K562 (cell line): Measurements from ENCODE around the gene ACER1. TPM values are rescaled to one million over a fixed set of nuclear protein-coding genes. Genes with fewer than 3 reads are reported as not detected.

ENCODE experiments used
- ASH1L ChIP-seq: fragments of 450-650 bp; IDR thresholded peaks from 2 replicates; pipeline ENCODE4 v1.6.1; 2018; ENCODE audit warnings: borderline replicate concordance, mild to moderate bottlenecking, low read depth; ENCODE audit not compliant: partially characterized antibody
- BDP1 ChIP-seq: IDR thresholded peaks from 3 replicates; pipeline ENCODE4 v1.6.1; 2011; ENCODE audit not compliant: insufficient read length, insufficient read depth
- CBX1 ChIP-seq: sonication (generic); IDR thresholded peaks from 2 replicates; pipeline ENCODE4 v1.6.1; 2016; ENCODE audit warnings: antibody characterized with exemption, low read depth, mild to moderate bottlenecking
- ERF ChIP-seq: fragments of 450-650 bp; formaldehyde crosslinking; IDR thresholded peaks from 2 replicates; pipeline ENCODE4 v1.4.0; 2020; ENCODE audit warnings: mild to moderate bottlenecking, mixed read lengths
- GATAD2A ChIP-seq: fragments of 450-650 bp; IDR thresholded peaks from 2 replicates; pipeline ENCODE4 v1.6.1; 2017
- HCFC1 ChIP-seq: IDR thresholded peaks from 2 replicates; pipeline ENCODE4 v1.6.1; 2012; ENCODE audit warnings: low read depth, low read length, improper control_type of control experiment
- HDAC1 ChIP-seq, 2 experiments: fragments of 450-650 bp; IDR thresholded peaks; 2 replicates each; pipeline ENCODE4 v1.6.1; 2016 to 2017; ENCODE audit warnings: inconsistent platforms in 1 of 2, mild to moderate bottlenecking in 1 of 2, moderate library complexity in 1 of 2
- JUN ChIP-seq, 2 experiments: sonication (generic) in 1 of 2; formaldehyde crosslinking in 1 of 2; IDR thresholded peaks; 2 replicates each; pipeline versions ENCODE4 v1.6.1 to v1.8.0; 2012 to 2022; ENCODE audit warnings: borderline replicate concordance in 2 of 2, mild to moderate bottlenecking in 2 of 2, improper control_type of control experiment in 1 of 2, low read depth in 1 of 2, low read length in 1 of 2, missing genetic modification reagents in 1 of 2
- L3MBTL2 ChIP-seq: fragments of 450-650 bp; IDR thresholded peaks from 2 replicates; pipeline ENCODE4 v1.6.1; 2016; ENCODE audit warnings: mild to moderate bottlenecking, moderate library complexity
- MEF2D ChIP-seq: conservative IDR thresholded peaks from 2 replicates; pipeline ENCODE4 v1.6.1; 2016; ENCODE audit warnings: low read depth, missing genetic modification characterization, missing compliant biosample characterization
- NFE2L1 ChIP-seq: fragments of 450-650 bp; IDR thresholded peaks from 2 replicates; pipeline ENCODE4 v1.6.1; 2016; ENCODE audit warnings: missing genetic modification characterization, low read depth, mild to moderate bottlenecking, missing compliant biosample characterization, moderate library complexity, borderline replicate concordance
- POLR2A ChIP-seq: fragments of 450-650 bp; conservative IDR thresholded peaks from 2 replicates; pipeline ENCODE4 v1.6.1; 2016
- ZBED1 ChIP-seq: IDR thresholded peaks from 2 replicates; pipeline ENCODE4 v1.6.1; 2014
- ZNF134 ChIP-seq: fragments of 250-450 bp; sonication (Bioruptor Pico); conservative IDR thresholded peaks from 2 replicates; pipeline ENCODE4 v1.4.0; 2020
- ZNF583 ChIP-seq: fragments of 250-450 bp; sonication (Bioruptor Pico); IDR thresholded peaks from 2 replicates; pipeline ENCODE4 v1.4.0; 2020
- ZNF644 ChIP-seq: fragments of 200-800 bp; sonication (Bioruptor generic); IDR thresholded peaks from 2 replicates; pipeline ENCODE4 v1.6.1; 2016; ENCODE audit warnings: low read depth, missing genetic modification characterization, missing compliant biosample characterization
- polyA plus RNA-seq, 8 experiments: library from polyadenylated mRNA; depleted of rRNA in 4 of 8; stranded (reverse) in 5 of 8; unstranded in 3 of 8; fragments of >200 nt; fragmentation: Nextera tagmentation in 2 of 8; fragmentation: Illumina TruSeq in 1 of 8; extraction: Ambion mirVana in 2 of 8; extraction: Trizol in 1 of 8; gene quantifications; 2 replicates each; pipeline versions ENCODE4 v1.2.1 to v1.2.3, GENCODE V29; 2011 to 2014; ENCODE audit warnings: inconsistent platforms in 1 of 8, missing spikeins in 1 of 8
- total RNA-seq, 7 experiments: library from RNA; depleted of rRNA in 6 of 7; stranded (reverse); fragments of >200 nt in 6 of 7; fragmentation: Illumina TruSeq in 2 of 7; extraction: Trizol in 2 of 7; gene quantifications; 2 replicates each; pipeline versions ENCODE4 v1.2.1 to v1.2.3, GENCODE V29; 2011 to 2021; ENCODE audit warnings: low replicate concordance in 1 of 7
- TF ChIP-seq, protein P1 (sequence below): fragments of 200-800 bp; sonication (Bioruptor generic); IDR thresholded peaks from 2 replicates; pipeline ENCODE4 v1.6.1; 2017; ENCODE audit warnings: missing genetic modification characterization, missing compliant biosample characterization
- TF ChIP-seq, protein P2 (sequence below): sonication (generic); formaldehyde crosslinking; IDR thresholded peaks from 2 replicates; pipeline ENCODE4 v1.8.0; 2023; ENCODE audit warnings: mild to moderate bottlenecking, missing genetic modification reagents
- TF ChIP-seq, protein P3 (sequence below): sonication (generic); formaldehyde crosslinking; IDR thresholded peaks from 2 replicates; pipeline ENCODE4 v1.4.0; 2020; ENCODE audit warnings: mild to moderate bottlenecking, missing genetic modification reagents
- TF ChIP-seq, protein P4 (sequence below): fragments of 250-450 bp; sonication (Bioruptor Pico); IDR thresholded peaks from 2 replicates; pipeline ENCODE4 v1.8.0; 2022; ENCODE audit warnings: inconsistent platforms, mild to moderate bottlenecking, moderate library complexity, borderline replicate concordance
- TF ChIP-seq, protein P5 (sequence below): fragments of 450-650 bp; IDR thresholded peaks from 2 replicates; pipeline ENCODE4 v1.6.1; 2016; ENCODE audit warnings: mild to moderate bottlenecking

The ACER1 gene
- total and polyA plus RNA-seq, 9 of the 15 experiments (the other 6 are each of a cell fraction or from before 2014, with no cell fraction given), result not detected

DNA sequence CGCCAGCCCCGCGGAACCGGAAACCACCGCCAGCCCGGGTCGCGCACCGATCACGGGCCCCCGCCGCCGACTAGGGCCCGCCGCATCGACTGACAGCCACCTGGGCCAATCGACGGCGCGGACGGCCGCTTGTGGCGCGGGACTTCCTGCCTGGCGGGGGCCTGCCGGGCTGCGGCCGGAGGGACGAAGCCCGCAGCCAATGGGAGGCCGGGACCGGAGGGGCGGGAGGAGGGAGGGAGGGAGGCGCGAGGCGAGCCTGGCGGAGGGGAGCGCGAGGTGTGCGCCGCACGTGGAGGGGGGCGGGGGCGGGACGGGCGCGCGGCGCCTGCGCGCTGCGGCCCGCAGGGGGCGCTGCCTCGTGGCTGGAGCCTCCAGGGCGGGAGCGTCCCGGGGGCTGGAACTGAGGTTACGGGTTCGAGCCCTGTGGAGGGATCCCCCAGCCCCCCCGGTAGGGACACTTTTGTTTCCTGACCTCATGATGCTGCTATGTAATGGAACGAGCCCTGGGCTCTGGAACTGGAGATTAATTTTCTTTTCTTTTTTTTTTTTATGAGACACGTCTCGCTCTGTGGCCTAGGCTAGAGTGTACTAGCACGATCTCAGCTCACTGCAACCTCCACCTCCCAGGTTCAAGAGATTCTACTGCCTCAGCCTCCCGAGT, 53.4 kb downstream of the ACER1 start, which contains the start of gene MLLT1 (continued):
- TF ChIP-seq, protein P1, sequence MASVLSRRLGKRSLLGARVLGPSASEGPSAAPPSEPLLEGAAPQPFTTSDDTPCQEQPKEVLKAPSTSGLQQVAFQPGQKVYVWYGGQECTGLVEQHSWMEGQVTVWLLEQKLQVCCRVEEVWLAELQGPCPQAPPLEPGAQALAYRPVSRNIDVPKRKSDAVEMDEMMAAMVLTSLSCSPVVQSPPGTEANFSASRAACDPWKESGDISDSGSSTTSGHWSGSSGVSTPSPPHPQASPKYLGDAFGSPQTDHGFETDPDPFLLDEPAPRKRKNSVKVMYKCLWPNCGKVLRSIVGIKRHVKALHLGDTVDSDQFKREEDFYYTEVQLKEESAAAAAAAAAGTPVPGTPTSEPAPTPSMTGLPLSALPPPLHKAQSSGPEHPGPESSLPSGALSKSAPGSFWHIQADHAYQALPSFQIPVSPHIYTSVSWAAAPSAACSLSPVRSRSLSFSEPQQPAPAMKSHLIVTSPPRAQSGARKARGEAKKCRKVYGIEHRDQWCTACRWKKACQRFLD, result no peak
- TF ChIP-seq ZNF134 (CRISPR knock-in tag) (no peak), NFE2L1 (tag) (no peak), ZNF644 (no peak), HCFC1 (peak; percentile 54), ZBED1 (no peak), GATAD2A (no peak), ASH1L (no peak), CBX1 (peak; percentile 96), ERF (CRISPR knock-in tag) (no peak), JUN (IDR thresholded peaks at IDR 0.05; ENCODE audit: borderline replicate concordance, low read depth, low read length) (peak; percentile 55; the same call in 1 of the 2 replicates), JUN (CRISPR knock-in tag; IDR thresholded peaks at IDR 0.05; ENCODE audit: borderline replicate concordance) (no peak), ZNF583 (CRISPR knock-in tag) (no peak), L3MBTL2 (peak; percentile 95), MEF2D (tag) (no peak), POLR2A (no peak), BDP1 (no peak), HDAC1 (IDR thresholded peaks at IDR 0.05) (no peak; a peak in 1 of 4 replicates)
- TF ChIP-seq, protein P2, sequence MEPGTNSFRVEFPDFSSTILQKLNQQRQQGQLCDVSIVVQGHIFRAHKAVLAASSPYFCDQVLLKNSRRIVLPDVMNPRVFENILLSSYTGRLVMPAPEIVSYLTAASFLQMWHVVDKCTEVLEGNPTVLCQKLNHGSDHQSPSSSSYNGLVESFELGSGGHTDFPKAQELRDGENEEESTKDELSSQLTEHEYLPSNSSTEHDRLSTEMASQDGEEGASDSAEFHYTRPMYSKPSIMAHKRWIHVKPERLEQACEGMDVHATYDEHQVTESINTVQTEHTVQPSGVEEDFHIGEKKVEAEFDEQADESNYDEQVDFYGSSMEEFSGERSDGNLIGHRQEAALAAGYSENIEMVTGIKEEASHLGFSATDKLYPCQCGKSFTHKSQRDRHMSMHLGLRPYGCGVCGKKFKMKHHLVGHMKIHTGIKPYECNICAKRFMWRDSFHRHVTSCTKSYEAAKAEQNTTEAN (CRISPR knock-in tag), result no peak
- TF ChIP-seq, protein P3, sequence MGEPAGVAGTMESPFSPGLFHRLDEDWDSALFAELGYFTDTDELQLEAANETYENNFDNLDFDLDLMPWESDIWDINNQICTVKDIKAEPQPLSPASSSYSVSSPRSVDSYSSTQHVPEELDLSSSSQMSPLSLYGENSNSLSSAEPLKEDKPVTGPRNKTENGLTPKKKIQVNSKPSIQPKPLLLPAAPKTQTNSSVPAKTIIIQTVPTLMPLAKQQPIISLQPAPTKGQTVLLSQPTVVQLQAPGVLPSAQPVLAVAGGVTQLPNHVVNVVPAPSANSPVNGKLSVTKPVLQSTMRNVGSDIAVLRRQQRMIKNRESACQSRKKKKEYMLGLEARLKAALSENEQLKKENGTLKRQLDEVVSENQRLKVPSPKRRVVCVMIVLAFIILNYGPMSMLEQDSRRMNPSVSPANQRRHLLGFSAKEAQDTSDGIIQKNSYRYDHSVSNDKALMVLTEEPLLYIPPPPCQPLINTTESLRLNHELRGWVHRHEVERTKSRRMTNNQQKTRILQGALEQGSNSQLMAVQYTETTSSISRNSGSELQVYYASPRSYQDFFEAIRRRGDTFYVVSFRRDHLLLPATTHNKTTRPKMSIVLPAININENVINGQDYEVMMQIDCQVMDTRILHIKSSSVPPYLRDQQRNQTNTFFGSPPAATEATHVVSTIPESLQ (CRISPR knock-in tag), result peak; percentile 28; the same call in 1 of the 2 replicates
- TF ChIP-seq, protein P4, sequence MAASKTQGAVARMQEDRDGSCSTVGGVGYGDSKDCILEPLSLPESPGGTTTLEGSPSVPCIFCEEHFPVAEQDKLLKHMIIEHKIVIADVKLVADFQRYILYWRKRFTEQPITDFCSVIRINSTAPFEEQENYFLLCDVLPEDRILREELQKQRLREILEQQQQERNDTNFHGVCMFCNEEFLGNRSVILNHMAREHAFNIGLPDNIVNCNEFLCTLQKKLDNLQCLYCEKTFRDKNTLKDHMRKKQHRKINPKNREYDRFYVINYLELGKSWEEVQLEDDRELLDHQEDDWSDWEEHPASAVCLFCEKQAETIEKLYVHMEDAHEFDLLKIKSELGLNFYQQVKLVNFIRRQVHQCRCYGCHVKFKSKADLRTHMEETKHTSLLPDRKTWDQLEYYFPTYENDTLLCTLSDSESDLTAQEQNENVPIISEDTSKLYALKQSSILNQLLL (CRISPR knock-in tag), result no peak
- TF ChIP-seq, protein P5, sequence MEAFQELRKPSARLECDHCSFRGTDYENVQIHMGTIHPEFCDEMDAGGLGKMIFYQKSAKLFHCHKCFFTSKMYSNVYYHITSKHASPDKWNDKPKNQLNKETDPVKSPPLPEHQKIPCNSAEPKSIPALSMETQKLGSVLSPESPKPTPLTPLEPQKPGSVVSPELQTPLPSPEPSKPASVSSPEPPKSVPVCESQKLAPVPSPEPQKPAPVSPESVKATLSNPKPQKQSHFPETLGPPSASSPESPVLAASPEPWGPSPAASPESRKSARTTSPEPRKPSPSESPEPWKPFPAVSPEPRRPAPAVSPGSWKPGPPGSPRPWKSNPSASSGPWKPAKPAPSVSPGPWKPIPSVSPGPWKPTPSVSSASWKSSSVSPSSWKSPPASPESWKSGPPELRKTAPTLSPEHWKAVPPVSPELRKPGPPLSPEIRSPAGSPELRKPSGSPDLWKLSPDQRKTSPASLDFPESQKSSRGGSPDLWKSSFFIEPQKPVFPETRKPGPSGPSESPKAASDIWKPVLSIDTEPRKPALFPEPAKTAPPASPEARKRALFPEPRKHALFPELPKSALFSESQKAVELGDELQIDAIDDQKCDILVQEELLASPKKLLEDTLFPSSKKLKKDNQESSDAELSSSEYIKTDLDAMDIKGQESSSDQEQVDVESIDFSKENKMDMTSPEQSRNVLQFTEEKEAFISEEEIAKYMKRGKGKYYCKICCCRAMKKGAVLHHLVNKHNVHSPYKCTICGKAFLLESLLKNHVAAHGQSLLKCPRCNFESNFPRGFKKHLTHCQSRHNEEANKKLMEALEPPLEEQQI, result no peak
